OCI-LY7 (cell line): ENCODE measurements around the gene ZFP90.

ENCODE experiments used
- CTCF ChIP-seq: fragments of 200-600 bp; sonication (generic); conservative IDR thresholded peaks from 2 replicates; pipeline ENCODE4 v1.5.1; 2014; ENCODE audit warnings: mild to moderate bottlenecking, antibody characterized with exemption, low read length, moderate library complexity, mixed read lengths
- EZH2phosphoT487 ChIP-seq: fragments of 200-600 bp; sonication (generic); IDR thresholded peaks from 2 replicates; pipeline ENCODE4 v1.6.1; 2018; ENCODE audit warnings: low read depth, borderline replicate concordance, mild to moderate bottlenecking, mixed run types, antibody characterized with exemption, low read length, moderate library complexity, mixed read lengths

- TF ChIP-seq EZH2phosphoT487 (no peak), CTCF (no peak)
Observed at GRCh38 chr16:68509381-68509780, 29.7 kb upstream of the ZFP90 start.
